NCI-H2081 treated with DMSO at 0.1 percent for 48 hours (cell line): ENCODE results near the gene PHACTR1.
"Not testable (repeated sequence)": the region's sequence is repeated elsewhere in the genome, so short reads cannot be mapped to it uniquely, and the experiment has no call there.

Source experiments
- DNase-seq: peaks from one replicate; lab custom pipeline; 2025; lab: John Stamatoyannopoulos, UW

The PHACTR1 gene

GRCh38 chr6:12903246-12903645 is 186.7 kb downstream of the PHACTR1 start:
- no peak for DNase-seq

GRCh38 chr6:12909833-12910232 is 193.3 kb downstream of the PHACTR1 start:
- DNase-seq = no peak

GRCh38 chr6:12911427-12911826 is 194.9 kb downstream of the PHACTR1 start:
- peak; percentile 15 for DNase-seq

- DNase-seq = no peak
Measured at GRCh38 chr6:12913201-12913600, 196.6 kb downstream of the PHACTR1 start.

GRCh38 chr6:12916006-12916405 is 199.4 kb downstream of the PHACTR1 start:
- no peak for DNase-seq

GRCh38 chr6:12916420-12917136 is 200.0 kb downstream of the PHACTR1 start:
- no peak for DNase-seq

- no peak for DNase-seq
Measured at GRCh38 chr6:12921467-12921866, 204.9 kb downstream of the PHACTR1 start.

- DNase-seq = no peak
Measured at GRCh38 chr6:12923644-12924235, 207.2 kb downstream of the PHACTR1 start.

- no peak for DNase-seq
Measured at GRCh38 chr6:12924911-12925310, 208.3 kb downstream of the PHACTR1 start.

- DNase-seq = no peak
Measured at GRCh38 chr6:12927746-12928145, 211.2 kb downstream of the PHACTR1 start.

- no peak for DNase-seq
Measured at GRCh38 chr6:12929678-12930077, 213.1 kb downstream of the PHACTR1 start.

GRCh38 chr6:12931639-12932038 is 215.1 kb downstream of the PHACTR1 start:
- DNase-seq = no peak

- DNase-seq = no peak
Measured at GRCh38 chr6:12935637-12936036, 219.1 kb downstream of the PHACTR1 start.

- DNase-seq = no peak
Measured at GRCh38 chr6:12937971-12938370, 221.4 kb downstream of the PHACTR1 start.

GRCh38 chr6:12939314-12939713 is 222.7 kb downstream of the PHACTR1 start:
- DNase-seq = no peak

- no peak for DNase-seq
Measured at GRCh38 chr6:12941422-12941821, 224.9 kb downstream of the PHACTR1 start.

GRCh38 chr6:12943549-12943948 is 227.0 kb downstream of the PHACTR1 start:
- DNase-seq = no peak

GRCh38 chr6:12944001-12944400 is 227.4 kb downstream of the PHACTR1 start:
- no peak for DNase-seq

GRCh38 chr6:12944528-12944927 is 228.0 kb downstream of the PHACTR1 start:
- not testable (repeated sequence) for DNase-seq

GRCh38 chr6:12947151-12947871 is 230.7 kb downstream of the PHACTR1 start:
- no peak for DNase-seq

GRCh38 chr6:12947967-12948366 is 231.4 kb downstream of the PHACTR1 start:
- no peak for DNase-seq

GRCh38 chr6:12950976-12951375 is 234.4 kb downstream of the PHACTR1 start:
- DNase-seq = no peak

GRCh38 chr6:12951415-12951814 is 234.8 kb downstream of the PHACTR1 start:
- DNase-seq = no peak
